ENCODE measurements around the gene TYK2. TPM values are rescaled to one million over a fixed set of nuclear protein-coding genes. Genes with fewer than 3 reads are reported as not detected.
"Not testable (repeated sequence)": the region's sequence is repeated elsewhere in the genome, so short reads cannot be mapped to it uniquely, and the experiment has no call there.

Gene TYK2
- total RNA-seq, 2 experiments from 2014 or later: 153 to 155 TPM

GRCh38 chr19:10366950-10367512 is 13.3 kb downstream of the TYK2 start:
- not testable (repeated sequence) for H3K4me3 Mint-ChIP-seq, H3K4me1 Mint-ChIP-seq, H3K9me3 Mint-ChIP-seq, H3K27ac Mint-ChIP-seq, DNase-seq, H3K27me3 Mint-ChIP-seq
- peaks cover 20% of the 10 kb centered on the region for H3K36me3 Mint-ChIP-seq

GRCh38 chr19:10365518-10365917 is 14.9 kb downstream of the TYK2 start:
- Mint-ChIP-seq H3K9me3 (no peaks in the 10 kb centered on the region), H3K4me3 (no peak overlapping the region), H3K4me1 (peaks cover 4% of the 10 kb centered on the region), H3K27ac (no peak overlapping the region), H3K36me3 (peaks cover 23% of the 10 kb centered on the region), H3K27me3 (no peaks in the 10 kb centered on the region)
- no peak for DNase-seq

- no peak overlapping the region for H3K4me3 Mint-ChIP-seq
- H3K27me3 Mint-ChIP-seq: no peaks in the 10 kb centered on the region
- H3K9me3 Mint-ChIP-seq: no peaks in the 10 kb centered on the region
- DNase-seq: no peak
- peaks cover 4% of the 10 kb centered on the region for H3K4me1 Mint-ChIP-seq
- H3K27ac Mint-ChIP-seq: no peak overlapping the region
- peaks cover 23% of the 10 kb centered on the region for H3K36me3 Mint-ChIP-seq
Measured at GRCh38 chr19:10364644-10365043, 15.7 kb downstream of the TYK2 start.

- peaks cover 4% of the 10 kb centered on the region for H3K4me1 Mint-ChIP-seq
- no peak overlapping the region for H3K27ac Mint-ChIP-seq
- H3K27me3 Mint-ChIP-seq: no peaks in the 10 kb centered on the region
- no peaks in the 10 kb centered on the region for H3K9me3 Mint-ChIP-seq
- H3K4me3 Mint-ChIP-seq: no peak overlapping the region
- DNase-seq: no peak
- H3K36me3 Mint-ChIP-seq: peaks cover 20% of the 10 kb centered on the region
Measured at GRCh38 chr19:10363789-10364281, 16.5 kb downstream of the TYK2 start.

- no peaks in the 10 kb centered on the region for H3K27me3 Mint-ChIP-seq
- no peaks in the 10 kb centered on the region for H3K9me3 Mint-ChIP-seq
- no peak for DNase-seq
- H3K27ac Mint-ChIP-seq: no peak overlapping the region
- H3K4me3 Mint-ChIP-seq: no peak overlapping the region
- H3K4me1 Mint-ChIP-seq: no peaks in the 10 kb centered on the region
- peaks cover 14% of the 10 kb centered on the region for H3K36me3 Mint-ChIP-seq
Measured at GRCh38 chr19:10362259-10362658, 18.1 kb downstream of the TYK2 start.

GRCh38 chr19:10361569-10362011 is 18.8 kb downstream of the TYK2 start:
- Mint-ChIP-seq H3K36me3 (peaks cover 10% of the 10 kb centered on the region), H3K4me3 (no peak overlapping the region), H3K9me3 (no peaks in the 10 kb centered on the region), H3K27me3 (no peaks in the 10 kb centered on the region), H3K4me1 (no peaks in the 10 kb centered on the region), H3K27ac (no peak overlapping the region)
- DNase-seq: no peak

GRCh38 chr19:10356431-10356830 is 23.9 kb downstream of the TYK2 start:
- H3K9me3 Mint-ChIP-seq: no peaks in the 10 kb centered on the region
- no peak overlapping the region for H3K27ac Mint-ChIP-seq
- no peaks in the 10 kb centered on the region for H3K4me1 Mint-ChIP-seq
- DNase-seq: no peak
- no peak overlapping the region for H3K4me3 Mint-ChIP-seq
- H3K36me3 Mint-ChIP-seq: peaks cover 30% of the 10 kb centered on the region
- H3K27me3 Mint-ChIP-seq: no peaks in the 10 kb centered on the region

- Mint-ChIP-seq H3K9me3 (no peaks in the 10 kb centered on the region), H3K36me3 (peaks cover 22% of the 10 kb centered on the region), H3K4me3 (no peak overlapping the region), H3K27ac (no peak overlapping the region), H3K4me1 (no peaks in the 10 kb centered on the region), H3K27me3 (no peaks in the 10 kb centered on the region)
- peak; percentile 63 for DNase-seq
Measured at GRCh38 chr19:10353793-10354391, 26.5 kb downstream of the TYK2 start.

GRCh38 chr19:10352764-10353671 is 27.4 kb downstream of the TYK2 start:
- no peak overlapping the region for H3K4me3 Mint-ChIP-seq
- H3K4me1 Mint-ChIP-seq: no peaks in the 10 kb centered on the region
- H3K36me3 Mint-ChIP-seq: peaks cover 22% of the 10 kb centered on the region
- H3K27ac Mint-ChIP-seq: no peak overlapping the region
- H3K9me3 Mint-ChIP-seq: no peaks in the 10 kb centered on the region
- DNase-seq: no peak
- H3K27me3 Mint-ChIP-seq: no peaks in the 10 kb centered on the region

- no peak overlapping the region for H3K4me3 Mint-ChIP-seq
- H3K9me3 Mint-ChIP-seq: no peaks in the 10 kb centered on the region
- no peaks in the 10 kb centered on the region for H3K27me3 Mint-ChIP-seq
- no peaks in the 10 kb centered on the region for H3K36me3 Mint-ChIP-seq
- peaks cover 2% of the 10 kb centered on the region for H3K4me1 Mint-ChIP-seq
- H3K27ac Mint-ChIP-seq: no peak overlapping the region
- no peak for DNase-seq
Measured at GRCh38 chr19:10346509-10346908, 33.9 kb downstream of the TYK2 start.

GRCh38 chr19:10344780-10345179 is 35.6 kb downstream of the TYK2 start:
- no peaks in the 10 kb centered on the region for H3K36me3 Mint-ChIP-seq
- H3K4me3 Mint-ChIP-seq: no peak overlapping the region
- no peaks in the 10 kb centered on the region for H3K9me3 Mint-ChIP-seq
- DNase-seq: no peak
- H3K4me1 Mint-ChIP-seq: peaks cover 4% of the 10 kb centered on the region
- no peak overlapping the region for H3K27ac Mint-ChIP-seq
- H3K27me3 Mint-ChIP-seq: no peaks in the 10 kb centered on the region

GRCh38 chr19:10343495-10343894 is 36.9 kb downstream of the TYK2 start:
- no peaks in the 10 kb centered on the region for H3K9me3 Mint-ChIP-seq
- H3K4me1 Mint-ChIP-seq: peaks cover 13% of the 10 kb centered on the region
- no peak overlapping the region for H3K4me3 Mint-ChIP-seq
- H3K27me3 Mint-ChIP-seq: no peaks in the 10 kb centered on the region
- H3K36me3 Mint-ChIP-seq: no peaks in the 10 kb centered on the region
- no peak overlapping the region for H3K27ac Mint-ChIP-seq
- no peak for DNase-seq

- Mint-ChIP-seq H3K4me1 (peaks cover 15% of the 10 kb centered on the region), H3K27me3 (no peaks in the 10 kb centered on the region), H3K27ac (peak overlapping the region; percentile 95), H3K4me3 (peak overlapping the region; percentile 89), H3K9me3 (no peaks in the 10 kb centered on the region), H3K36me3 (peaks cover 5% of the 10 kb centered on the region)
- DNase-seq: no peak
Measured at GRCh38 chr19:10339977-10340376, 40.4 kb downstream of the TYK2 start.

- peak; percentile 73 for DNase-seq
- Mint-ChIP-seq H3K9me3 (no peaks in the 10 kb centered on the region), H3K36me3 (peaks cover 9% of the 10 kb centered on the region), H3K27me3 (no peaks in the 10 kb centered on the region), H3K4me1 (peaks cover 15% of the 10 kb centered on the region), H3K4me3 (peak within 1 kb of the TSS; percentile 89), H3K27ac (peak within 1 kb of the TSS; percentile 95)
Measured at GRCh38 chr19:10339380-10339960, 40.9 kb downstream of the TYK2 start, which contains the start of gene ICAM3. Gene ICAM3, minus strand, starts transcription at chr19:10339624. Its CDS starts 10 bp downstream, at chr19:10339614.

- peaks cover 11% of the 10 kb centered on the region for H3K36me3 Mint-ChIP-seq
- no peak for DNase-seq
- peak overlapping the region; percentile 89 for H3K4me3 Mint-ChIP-seq
- peaks cover 18% of the 10 kb centered on the region for H3K4me1 Mint-ChIP-seq
- no peaks in the 10 kb centered on the region for H3K27me3 Mint-ChIP-seq
- H3K9me3 Mint-ChIP-seq: no peaks in the 10 kb centered on the region
- peak overlapping the region; percentile 95 for H3K27ac Mint-ChIP-seq
Measured at GRCh38 chr19:10338940-10339339, 41.4 kb downstream of the TYK2 start.

Measured in activated naive CD8-positive, alpha-beta T cell treated with anti-CD3 and anti-CD28 coated beads for 36 hours (primary cell).